ENCODE data around the gene TRIM41. TPM values are rescaled to one million over a fixed set of nuclear protein-coding genes. Genes with fewer than 3 reads are reported as not detected.

The TRIM41 gene
- total RNA-seq, 2 donors from 2014 or later: 12.5 to 15.2 TPM

- peaks cover 57% of the 10 kb centered on the region for H3K4me1 ChIP-seq
- H3K4me3 ChIP-seq: peak overlapping the region; percentile 51 to 71
- intact Hi-C loops (cut with DNase I): no loop called here
- 26 to 33% methylated on average over 6 of the region's 6 CpGs for WGBS, 2 donors
- peaks cover 24 to 37% of the 10 kb centered on the region in 2 donors for H3K36me3 ChIP-seq (replicated peaks in 1 of 2; ENCODE audit: insufficient read depth in 1 of 2, low read depth in 2 of 2)
- no peaks in the 10 kb centered on the region for H3K9me3 ChIP-seq
- no peak for ATAC-seq
- DNase-seq: no peak
- no peak for TF ChIP-seq POLR2A (IDR thresholded peaks at IDR 0.05)
- no peak for TF ChIP-seq CTCF (IDR thresholded peaks at IDR 0.05)
- H3K27me3 ChIP-seq: no peaks in the 10 kb centered on the region
- peak overlapping the region in 3 of 4 donors; percentile 90 to 95 (median 94) for H3K27ac ChIP-seq
These were observed 19.0 kb downstream of the TRIM41 start for GRCh38 chr5:181242031-181242451.

GRCh38 chr5:181243018-181243563, 20.0 kb downstream of the TRIM41 start:
- peak; percentile 3 for ATAC-seq

GRCh38 chr5:181243564-181244343, 20.7 kb downstream of the TRIM41 start, which contains the start of gene RACK1:
Gene RACK1, minus strand, starts transcription at chr5:181243906. Its CDS starts 106 bp downstream, at chr5:181243800.
- peak; percentile 73 for ATAC-seq

More at GRCh38 chr5:181243018-181243563, 20.0 kb downstream of the TRIM41 start:
- DNase-seq: peak in 1 of 4 donors; percentile 48
- no peak for TF ChIP-seq POLR2A (IDR thresholded peaks at IDR 0.05)
- no peak for TF ChIP-seq CTCF (IDR thresholded peaks at IDR 0.05)
- no peaks in the 10 kb centered on the region for H3K27me3 ChIP-seq
- H3K4me3 ChIP-seq: peak overlapping the region; percentile 51 to 71
- H3K36me3 ChIP-seq (replicated peaks in 1 of 2; ENCODE audit: insufficient read depth in 1 of 2, low read depth in 2 of 2): peaks cover 21 to 27% of the 10 kb centered on the region in 2 donors
- H3K27ac ChIP-seq: peak overlapping the region; percentile 65 to 95 (median 92)
- WGBS, 2 donors: 0 to 3% methylated on average over 18 to 25 of the region's 25 CpGs
- H3K9me3 ChIP-seq: no peaks in the 10 kb centered on the region
- intact Hi-C loops (cut with DNase I): no loop called here
- H3K4me1 ChIP-seq: peaks cover 64% of the 10 kb centered on the region

More at GRCh38 chr5:181243564-181244343, 20.7 kb downstream of the TRIM41 start, which contains the start of gene RACK1:
- intact Hi-C loops (cut with DNase I): no loop called here
- H3K27me3 ChIP-seq: no peaks in the 10 kb centered on the region
- H3K27ac ChIP-seq: peak within 1 kb of the TSS; percentile 65 to 95 (median 92)
- no peaks in the 10 kb centered on the region for H3K9me3 ChIP-seq
- WGBS, 2 donors: 0 to 1% methylated on average over 24 to 50 of the region's 50 CpGs
- H3K4me1 ChIP-seq: peaks cover 71% of the 10 kb centered on the region
- peaks cover 15 to 22% of the 10 kb centered on the region in 2 donors for H3K36me3 ChIP-seq (replicated peaks in 1 of 2; ENCODE audit: insufficient read depth in 1 of 2, low read depth in 2 of 2)
- peak within 1 kb of the TSS; percentile 51 to 71 for H3K4me3 ChIP-seq
- TF ChIP-seq POLR2A (IDR thresholded peaks at IDR 0.05): peak in 2 of 3 donors; percentile 86 to 87
- peak in 2 of 7 experiments; percentile 4 to 11 for TF ChIP-seq CTCF (IDR thresholded peaks at IDR 0.05)
- DNase-seq: peak; percentile 87 to 91 (median 90)

All from body of pancreas (tissue), 4 donors.